H1 (cell line): ENCODE measurements around the gene ASXL1. TPM values are rescaled to one million over a fixed set of nuclear protein-coding genes. Genes with fewer than 3 reads are reported as not detected.

Experiments
- CTCF ChIA-PET: fragments of 300-600 bp; sonication (Branson Sonifier 250); formaldehyde crosslinking; loops from one replicate; lab custom pipeline; 2021; ENCODE audit not compliant: partially characterized antibody; lab: Charles Lee
- POLR2A ChIA-PET: fragments of 300-600 bp; sonication (Branson Sonifier 250); formaldehyde crosslinking; loops from one replicate; lab custom pipeline; 2021; ENCODE audit warnings: inconsistent platforms; ENCODE audit not compliant: partially characterized antibody; lab: Charles Lee
- DNase-seq, 2 experiments: peaks; one replicate each; pipeline versions ENCODE4 v3.0.0 to v3.0.0-alpha.2; 2010 to 2022; ENCODE audit warnings: low spot score in 2 of 2, low read depth in 1 of 2, mixed read lengths in 1 of 2
- FAIRE-seq: peaks from 2 replicates; lab custom pipeline; 2011; peaks lifted over from hg19 to GRCh38; lab: Jason Lieb, UNC
- H2AFZ ChIP-seq: 2 replicates; pipeline ENCODE4 v1.8.1; 2012; ENCODE audit warnings: low read length, inconsistent platforms
- H2AK5ac ChIP-seq: 2 replicates; pipeline ENCODE4 v1.6.1; 2013; ENCODE audit warnings: low read depth, low read length
- H2BK120ac ChIP-seq: replicated peaks from 2 replicates; pipeline ENCODE3; 2013; ENCODE audit warnings: low read depth, low read length, inconsistent platforms
- H2BK12ac ChIP-seq: 2 replicates; pipeline ENCODE4 v1.6.1; 2013; ENCODE audit warnings: low read depth, low read length
- H2BK15ac ChIP-seq: 2 replicates; pipeline ENCODE4 v1.6.1; 2013; ENCODE audit warnings: low read length
- H2BK20ac ChIP-seq: 2 replicates; pipeline ENCODE4 v1.6.1; 2013; ENCODE audit warnings: low read length
- H2BK5ac ChIP-seq: 2 replicates; pipeline ENCODE4 v1.6.1; 2013; ENCODE audit warnings: low read depth, low read length
- H3K14ac ChIP-seq: 2 replicates; pipeline ENCODE4 v1.6.1; 2013; ENCODE audit warnings: inconsistent platforms; ENCODE audit not compliant: insufficient read length
- H3K18ac ChIP-seq: 2 replicates; pipeline ENCODE4 v1.6.1; 2013; ENCODE audit warnings: low read length; ENCODE audit errors: extremely low read depth
- H3K23ac ChIP-seq: 2 replicates; pipeline ENCODE4 v1.6.1; 2013; ENCODE audit warnings: inconsistent platforms; ENCODE audit not compliant: insufficient read length
- H3K23me2 ChIP-seq: 2 replicates; pipeline ENCODE4 v1.6.1; 2013; ENCODE audit warnings: low read depth, low read length
- H3K27ac ChIP-seq: 2 replicates; pipeline ENCODE4 v1.6.1; 2011; ENCODE audit warnings: low read depth, low read length, inconsistent platforms
- H3K27me3 ChIP-seq, 4 experiments: replicated peaks in 1 of 4; 1 replicate in 1 of 4; 2 replicates in 3 of 4; pipeline versions ENCODE4 v1.6.1 to v1.8.1; 2011 to 2013; ENCODE audit warnings: low read length in 3 of 4, mild to moderate bottlenecking in 3 of 4, inconsistent platforms in 2 of 4, mixed read lengths in 2 of 4, moderate library complexity in 1 of 4; ENCODE audit not compliant: control insufficient read depth in 3 of 4, insufficient read depth in 3 of 4; ENCODE audit errors: extremely low read depth in 1 of 4
- H3K36me3 ChIP-seq, 4 experiments: 2 replicates each; pipeline versions ENCODE4 v1.6.1 to v1.8.1; 2011 to 2013; ENCODE audit warnings: mild to moderate bottlenecking in 4 of 4, low read length in 3 of 4, moderate library complexity in 2 of 4, control low read depth in 1 of 4, inconsistent platforms in 1 of 4; ENCODE audit not compliant: insufficient read depth in 4 of 4, control insufficient read depth in 2 of 4
- H3K4ac ChIP-seq: replicated peaks from 2 replicates; pipeline ENCODE3; 2013; ENCODE audit warnings: low read length, low read depth, mixed read lengths, inconsistent platforms; ENCODE audit not compliant: insufficient read length
- H3K4me1 ChIP-seq, 4 experiments: replicated peaks in 1 of 4; 1 replicate in 1 of 4; 2 replicates in 3 of 4; pipeline versions ENCODE4 v1.6.1 to v1.8.1; 2011 to 2013; ENCODE audit warnings: low read length in 3 of 4, inconsistent platforms in 2 of 4, mixed read lengths in 1 of 4; ENCODE audit not compliant: insufficient read depth in 4 of 4, control insufficient read depth in 3 of 4
- H3K4me2 ChIP-seq, 2 experiments: 2 replicates each; pipeline versions ENCODE4 v1.6.1 to v1.8.1; 2011 to 2013; ENCODE audit warnings: low read depth in 2 of 2, low read length in 2 of 2, control low read depth in 1 of 2, inconsistent platforms in 1 of 2, mild to moderate bottlenecking in 1 of 2; ENCODE audit not compliant: insufficient read depth in 1 of 2
- H3K4me3 ChIP-seq, 4 experiments: fragments of 200-600, 300-600 bp in 1 of 4; sonication (generic), shearing (Covaris generic), sonication (Bioruptor Twin) in 1 of 4; 2 replicates each; pipeline versions ENCODE4 v1.5.1 to v1.8.1; 2011 to 2016; ENCODE audit warnings: low read length in 4 of 4, low read depth in 3 of 4, control low read depth in 2 of 4, inconsistent platforms in 2 of 4, mild to moderate bottlenecking in 2 of 4, mixed read lengths in 1 of 4, moderate library complexity in 1 of 4; ENCODE audit not compliant: insufficient read depth in 2 of 4; ENCODE audit errors: extremely low read depth in 1 of 4
- H3K56ac ChIP-seq: replicated peaks from 2 replicates; pipeline ENCODE3; 2013; ENCODE audit warnings: low read depth, mild to moderate bottlenecking, mixed read lengths, low read length, inconsistent platforms; ENCODE audit not compliant: insufficient read length
- H3K79me1 ChIP-seq: 2 replicates; pipeline ENCODE4 v1.6.1; 2013; ENCODE audit warnings: low read depth, low read length, control low read depth
- H3K79me2 ChIP-seq, 2 experiments: 2 replicates each; pipeline versions ENCODE4 v1.6.1 to v1.8.1; 2012 to 2013; ENCODE audit warnings: low read length in 2 of 2, mild to moderate bottlenecking in 2 of 2, inconsistent platforms in 1 of 2; ENCODE audit not compliant: insufficient read depth in 2 of 2, control insufficient read depth in 1 of 2
- H3K9ac ChIP-seq, 4 experiments: replicated peaks in 1 of 4; 1 replicate in 1 of 4; 2 replicates in 3 of 4; pipeline versions ENCODE4 v1.6.1 to v1.8.1; 2011 to 2013; ENCODE audit warnings: low read depth in 3 of 4, low read length in 3 of 4, control low read depth in 2 of 4, mild to moderate bottlenecking in 2 of 4, moderate library complexity in 2 of 4, inconsistent platforms in 1 of 4; ENCODE audit errors: extremely low read depth in 1 of 4
- H3K9me3 ChIP-seq, 2 experiments: 2 replicates each; pipeline versions ENCODE4 v1.6.1 to v1.8.1; 2012 to 2013; ENCODE audit warnings: mild to moderate bottlenecking in 2 of 2, moderate library complexity in 2 of 2, control low read depth in 1 of 2, inconsistent platforms in 1 of 2, low read depth in 1 of 2, low read length in 1 of 2, mixed read lengths in 1 of 2; ENCODE audit not compliant: insufficient read depth in 2 of 2
- H4K20me1 ChIP-seq, 2 experiments: replicated peaks in 1 of 2; 2 replicates each; pipeline versions ENCODE3 to v1.8.1; 2011 to 2013; ENCODE audit warnings: inconsistent platforms in 2 of 2, low read length in 2 of 2, mild to moderate bottlenecking in 1 of 2; ENCODE audit not compliant: insufficient read depth in 2 of 2, control insufficient read depth in 1 of 2
- H4K5ac ChIP-seq: 2 replicates; pipeline ENCODE4 v1.6.1; 2013; ENCODE audit warnings: low read length, low read depth, mixed read lengths, inconsistent platforms; ENCODE audit not compliant: insufficient read length
- H4K8ac ChIP-seq: 2 replicates; pipeline ENCODE4 v1.8.0; 2013; ENCODE audit warnings: mild to moderate bottlenecking, moderate library complexity, low read length, inconsistent platforms; ENCODE audit not compliant: insufficient read depth; ENCODE audit errors: extremely low read depth
- H4K91ac ChIP-seq: replicated peaks from 2 replicates; pipeline ENCODE3; 2013; ENCODE audit warnings: low read length, mixed read lengths, inconsistent platforms; ENCODE audit not compliant: insufficient read length
- BCL11A ChIP-seq, 2 experiments: IDR thresholded peaks; one replicate each; pipeline ENCODE4 v1.6.1; 2011; ENCODE audit warnings: low read depth in 2 of 2, low read length in 2 of 2, mild to moderate bottlenecking in 2 of 2
- CBX8 ChIP-seq: fragments of 300-800, 300-1000 bp; sonication (generic); IDR thresholded peaks from 2 replicates; pipeline ENCODE4 v1.7.1; 2016; ENCODE audit warnings: low read depth, low read length, borderline replicate concordance
- RFX5 ChIP-seq: IDR thresholded peaks from 2 replicates; pipeline ENCODE4 v1.6.1; 2011; ENCODE audit warnings: low read depth, low read length, improper control_type of control experiment, borderline replicate concordance
- TBP ChIP-seq: IDR thresholded peaks from 2 replicates; pipeline ENCODE4 v1.6.1; 2011; ENCODE audit warnings: low read depth, low read length, improper control_type of control experiment
- WGBS, 2 experiments: shearing (Covaris generic) in 1 of 2; methylation state at CpG; one replicate each; pipeline versions ENCODE4 v1.1.6 to v1.1.7; 2013 to 2015; ENCODE audit warnings: low lambda C conversion rate in 2 of 2, mixed read lengths in 2 of 2, inconsistent platforms in 1 of 2, low coverage in 1 of 2, missing lambda C conversion rate in 1 of 2; ENCODE audit not compliant: insufficient replicate concordance in 2 of 2, insufficient coverage in 1 of 2, insufficient read length in 1 of 2; ENCODE audit errors: extremely low coverage in 1 of 2, missing lambda C conversion rate in 1 of 2; 5-methylcytosine and 5-hydroxymethylcytosine counted together
- polyA plus RNA-seq, 7 experiments: library from polyadenylated mRNA; depleted of rRNA in 3 of 7; stranded (reverse) in 5 of 7; unstranded in 2 of 7; fragments of >200 nt in 5 of 7; fragments of 200-250 nt in 2 of 7; gene quantifications; 1 replicate in 5 of 7; 2 replicates in 1 of 7; 4 replicates in 1 of 7; pipeline versions ENCODE4 v1.2.1 to v1.2.3, GENCODE V29; 2011 to 2013; ENCODE audit warnings: missing spikeins in 2 of 7, mixed read lengths in 2 of 7
- total RNA-seq: library from RNA; stranded (reverse); fragmentation: NEBNext Ultra II Directional; extraction: Animal tissue kit (Norgen Biotek cat#: 25700); gene quantifications from 2 replicates; pipeline ENCODE4 v1.2.1, GENCODE V29; 2021

ASXL1 gene
- total and polyA plus RNA-seq, 2 of the 8 experiments (the other 6 are each of a cell fraction or from before 2014, with no cell fraction given), result 10.6 to 26.5 TPM

- no peaks in the 10 kb centered on the region for H3K79me2 ChIP-seq
- no peak overlapping the region for H3K23ac ChIP-seq
- no peak overlapping the region for H2AFZ ChIP-seq
- no peak overlapping the region for H2BK15ac ChIP-seq
- no peak overlapping the region for H4K8ac ChIP-seq
- no peak overlapping the region for H2BK5ac ChIP-seq
- H3K56ac ChIP-seq, result no peak overlapping the region
- H3K18ac ChIP-seq, result no peak overlapping the region
- H4K5ac ChIP-seq, result no peak overlapping the region
- no peak overlapping the region for H4K91ac ChIP-seq
- no peaks in the 10 kb centered on the region for H3K4me1 ChIP-seq
- 0 out of 2 replicates have a peak, but pooled peaks cover 3% of the 10 kb centered on the region for H3K79me1 ChIP-seq
- no peak overlapping the region for H3K4me2 ChIP-seq
- no peak overlapping the region for H3K4ac ChIP-seq
- WGBS, 2 experiments, result 75% methylated on average over 1 of the region's 1 CpG; no CpG with 5 or more reads in 1 of the 2 experiments
- no peak overlapping the region for H3K14ac ChIP-seq
- no peak overlapping the region for H2AK5ac ChIP-seq
- DNase-seq, result no peak
- CTCF ChIA-PET, result no interaction called here
- no peak overlapping the region for H3K4me3 ChIP-seq
- TF ChIP-seq RFX5 (no peak), CBX8 (no peak), TBP (no peak), BCL11A (IDR thresholded peaks at IDR 0.05; ENCODE audit: low read depth in 2 of 2, low read length in 2 of 2) (no peak)
- TF ChIP-seq, all 59 proteins: peak for 0
- no peak for FAIRE-seq
- Histone ChIP-seq H3K23me2 (no peaks in the 10 kb centered on the region), H2BK20ac (no peak overlapping the region), H2BK12ac (no peak overlapping the region), H3K27ac (no peak overlapping the region), H3K36me3 (peaks cover 0 to 19% (median 8%) of the 10 kb centered on the region in 4 experiments; a peak in 3 of 8 replicates), H3K27me3 (no peaks in the 10 kb centered on the region), H2BK120ac (no peak overlapping the region), H3K9ac (no peak overlapping the region), H3K9me3 (no peaks in the 10 kb centered on the region), H4K20me1 (peaks cover 0 to 5% of the 10 kb centered on the region in 2 experiments)
- POLR2A ChIA-PET, result no interaction called here
Observed at GRCh38 chr20:32314768-32315167, 43.4 kb upstream of the ASXL1 start.
